Measurements from ENCODE around the gene CDC42BPG.

DNA sequence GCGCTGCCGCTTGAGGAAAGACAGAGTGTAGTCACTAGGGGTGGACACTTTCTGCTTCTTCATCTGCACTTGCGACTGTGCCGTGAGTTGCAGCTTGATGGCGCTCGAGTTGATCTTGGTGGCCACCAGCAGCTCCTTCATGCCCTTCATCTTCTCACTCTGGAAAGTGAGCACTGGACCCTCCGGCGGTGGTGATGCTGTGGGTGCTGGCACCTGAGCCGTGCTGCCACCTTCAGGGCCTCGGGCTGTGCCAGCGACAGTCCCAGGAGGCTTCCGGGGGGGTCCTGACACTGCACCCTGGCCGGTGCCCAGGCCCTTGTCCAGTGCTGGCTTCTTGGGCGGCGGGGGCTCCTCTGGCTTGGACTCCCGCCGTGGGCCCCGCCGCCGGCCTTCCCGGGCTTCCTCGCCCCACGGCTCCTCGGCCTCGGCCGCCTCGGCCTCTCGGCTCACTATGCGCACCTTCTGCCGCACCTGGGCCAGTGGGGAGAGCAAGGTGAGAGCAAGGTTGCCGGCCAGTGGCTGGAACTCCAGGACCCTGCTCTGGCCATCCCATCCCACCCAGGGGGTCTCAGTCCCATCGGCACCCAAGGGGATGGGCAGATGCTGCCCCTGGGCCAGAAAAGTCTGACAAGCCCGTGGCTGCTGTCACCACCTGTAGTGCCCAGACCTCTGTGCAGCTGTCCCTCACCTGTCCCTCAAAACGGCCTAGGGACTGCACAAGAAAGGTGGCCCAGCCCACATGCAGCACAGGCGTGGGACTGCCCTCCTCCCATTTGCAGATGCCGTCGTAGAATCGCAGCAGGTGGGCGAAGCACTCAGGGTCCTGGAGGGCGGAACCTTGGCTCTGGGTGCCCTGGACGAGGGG lies 39.9 kb downstream of the CDC42BPG start:
- TF ChIP-seq GATA3 (IDR thresholded peaks at IDR 0.05; ENCODE audit: low read depth, low read length) (no peak), GATA2 (IDR thresholded peaks at IDR 0.05; ENCODE audit: low read depth, low read length) (no peak)

Data from SH-SY5Y (cell line).